ENCODE measurements around the gene WBP11. TPM values are rescaled to one million over a fixed set of nuclear protein-coding genes. Genes with fewer than 3 reads are reported as not detected.

The WBP11 gene
- total and polyA plus RNA-seq, 2 donors (not counting 3 experiments of a cell fraction or from before 2014, with no cell fraction given) = 11.4 to 77.1 TPM

- intact Hi-C loops (cut with micrococcal nuclease) (loop anchor here (1.0 kb wide), 3 partner anchors 34 to 410 kb away; partner anchors contain the start of gene RERG), dilution Hi-C loops (cut with MboI; ENCODE audit: extremely low pct_ligation_motif_present, low sequenced_read_pairs) (no loop called here)
- Histone ChIP-seq H3K36me3 (ENCODE audit: control insufficient read depth in 2 of 2, extremely low read depth in 1 of 2, insufficient read depth in 2 of 2, low read length in 2 of 2) (no peaks in the 10 kb centered on the region), H3K27ac (ENCODE audit: insufficient read depth, low read depth, low read length) (no peak overlapping the region), H3K9me1 (replicated peaks; ENCODE audit: control insufficient read depth, extremely low read depth, insufficient read depth, low read length) (no peaks in the 10 kb centered on the region), H4K20me1 (replicated peaks; ENCODE audit: control insufficient read depth, extremely low read depth, insufficient read depth, low read length) (no peaks in the 10 kb centered on the region), H3K9me3 (replicated peaks; ENCODE audit: control insufficient read depth, insufficient read depth, low read length) (no peaks in the 10 kb centered on the region), H3K4me1 (ENCODE audit: control insufficient read depth, extremely low read depth, insufficient read depth, low read length) (no peaks in the 10 kb centered on the region), H3K27me3 (ENCODE audit: control insufficient read depth in 2 of 2, insufficient read depth in 2 of 2, low read length in 2 of 2) (no peaks in the 10 kb centered on the region), H2AFZ (ENCODE audit: low read depth, low read length) (no peak overlapping the region), H3K4me3 (replicated peaks in 1 of 3; ENCODE audit: insufficient read depth in 1 of 3, low read depth in 1 of 3, low read length in 3 of 3) (no peak overlapping the region), H3K79me2 (ENCODE audit: control insufficient read depth, insufficient read depth, low read length) (no peaks in the 10 kb centered on the region), H3K4me2 (ENCODE audit: insufficient read depth, low read length) (no peak overlapping the region), H3K9ac (replicated peaks; ENCODE audit: extremely low read depth, insufficient read depth, low read length) (no peak overlapping the region)
- TF ChIP-seq CTCF (IDR thresholded peaks at IDR 0.05; ENCODE audit: extremely low read depth in 1 of 2, insufficient read depth in 1 of 2, low read depth in 1 of 2, low read length in 2 of 2) (peak; percentile 57 to 61), EZH2 (IDR thresholded peaks at IDR 0.05; ENCODE audit: borderline replicate concordance, low read depth, low read length, severe bottlenecking) (no peak), POLR2A (IDR thresholded peaks at IDR 0.05; ENCODE audit: low read depth, low read length) (no peak)
- POLR2A ChIA-PET = interaction anchor here (0.8 kb wide), 1 partner anchor 8 kb away, joined by 3 read pairs; no protein-coding TSS in a partner anchor
- peak; percentile 62 for FAIRE-seq
- DNase-seq (ENCODE audit: low read depth, low spot score) = peak; percentile 54
- BruUV-seq (replicated peaks) = no TSS peak
- CTCF ChIA-PET = interaction anchor here (0.6 to 4.9 kb wide), 27 partner anchors 9 to 458 kb away, joined by 3 to 147 read pairs (median 5); partner anchors contain the start of genes ART4 and RERG
Measured at GRCh38 chr12:14810953-14811483, 7.7 kb upstream of the WBP11 start.
